ENCODE results near the gene STK17B. TPM values are rescaled to one million over a fixed set of nuclear protein-coding genes. Genes with fewer than 3 reads are reported as not detected.

STK17B gene
- polyA plus RNA-seq, 1 donor (not counting 4 experiments of a cell fraction or from before 2014, with no cell fraction given), result 11.0 TPM

DNA sequence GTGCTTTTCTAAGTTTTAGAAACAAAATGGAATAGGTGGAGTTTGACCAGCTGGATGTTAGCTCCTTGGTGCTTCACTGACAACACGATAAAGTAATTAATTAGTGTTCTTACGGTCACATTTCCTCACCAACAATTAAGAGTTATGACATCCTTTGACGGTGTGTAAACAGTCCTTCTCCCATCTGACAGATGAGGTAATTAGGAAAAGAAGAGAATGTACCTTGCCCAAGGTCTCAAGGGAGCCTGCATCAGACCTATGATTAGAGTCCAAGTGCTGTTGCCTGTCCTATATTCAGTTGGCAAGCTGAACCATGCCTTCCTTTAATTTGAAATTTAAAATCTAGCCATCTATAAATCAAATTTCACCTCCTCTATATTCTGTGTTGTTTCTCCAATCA is 48.3 kb upstream of the STK17B start:
- peak; percentile 29 for FAIRE-seq
- Histone ChIP-seq H3K9me1 (ENCODE audit: control insufficient read depth, extremely low read depth, insufficient read depth, low read length) (no peaks in the 10 kb centered on the region), H3K27ac (ENCODE audit: control insufficient read depth, insufficient read depth, low read length) (no peak overlapping the region), H3K4me3 (ENCODE audit: control insufficient read depth in 2 of 3, extremely low read depth in 1 of 3, insufficient read depth in 2 of 3, low read depth in 1 of 3, low read length in 3 of 3) (no peak overlapping the region), H3K4me2 (ENCODE audit: control insufficient read depth, extremely low read depth, insufficient read depth, low read depth, low read length) (no peak overlapping the region), H3K4me1 (ENCODE audit: control insufficient read depth, extremely low read depth, insufficient read depth, low read length) (peaks cover under 1% of the 10 kb centered on the region), H3K79me2 (ENCODE audit: control insufficient read depth, insufficient read depth, low read length) (no peaks in the 10 kb centered on the region), H2AFZ (ENCODE audit: control insufficient read depth, low read length) (no peak overlapping the region), H4K20me1 (ENCODE audit: control insufficient read depth, extremely low read depth, insufficient read depth, low read length) (no peaks in the 10 kb centered on the region), H3K9ac (ENCODE audit: control insufficient read depth, extremely low read depth, insufficient read depth, low read length) (no peak overlapping the region), H3K9me3 (ENCODE audit: control insufficient read depth, low read depth, low read length) (no peaks in the 10 kb centered on the region), H3K27me3 (ENCODE audit: control insufficient read depth, extremely low read depth, insufficient read depth, low read length) (no peaks in the 10 kb centered on the region), H3K36me3 (ENCODE audit: control insufficient read depth in 2 of 2, extremely low read depth in 1 of 2, insufficient read depth in 2 of 2, low read length in 2 of 2) (no peaks in the 10 kb centered on the region)
- DNase-seq (ENCODE audit: low read depth, low spot score), result no peak
- TF ChIP-seq, protein P1, sequence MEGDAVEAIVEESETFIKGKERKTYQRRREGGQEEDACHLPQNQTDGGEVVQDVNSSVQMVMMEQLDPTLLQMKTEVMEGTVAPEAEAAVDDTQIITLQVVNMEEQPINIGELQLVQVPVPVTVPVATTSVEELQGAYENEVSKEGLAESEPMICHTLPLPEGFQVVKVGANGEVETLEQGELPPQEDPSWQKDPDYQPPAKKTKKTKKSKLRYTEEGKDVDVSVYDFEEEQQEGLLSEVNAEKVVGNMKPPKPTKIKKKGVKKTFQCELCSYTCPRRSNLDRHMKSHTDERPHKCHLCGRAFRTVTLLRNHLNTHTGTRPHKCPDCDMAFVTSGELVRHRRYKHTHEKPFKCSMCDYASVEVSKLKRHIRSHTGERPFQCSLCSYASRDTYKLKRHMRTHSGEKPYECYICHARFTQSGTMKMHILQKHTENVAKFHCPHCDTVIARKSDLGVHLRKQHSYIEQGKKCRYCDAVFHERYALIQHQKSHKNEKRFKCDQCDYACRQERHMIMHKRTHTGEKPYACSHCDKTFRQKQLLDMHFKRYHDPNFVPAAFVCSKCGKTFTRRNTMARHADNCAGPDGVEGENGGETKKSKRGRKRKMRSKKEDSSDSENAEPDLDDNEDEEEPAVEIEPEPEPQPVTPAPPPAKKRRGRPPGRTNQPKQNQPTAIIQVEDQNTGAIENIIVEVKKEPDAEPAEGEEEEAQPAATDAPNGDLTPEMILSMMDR (optimal IDR thresholded peaks at IDR 0.05 in 1 of 3, IDR thresholded peaks at IDR 0.05 in 1 of 3, conservative IDR thresholded peaks at IDR 0.05 in 1 of 3; ENCODE audit: extremely low read depth in 1 of 3, insufficient read depth in 2 of 3, low read length in 3 of 3), result no peak
- no peak for TF ChIP-seq EZH2 (IDR thresholded peaks at IDR 0.05; ENCODE audit: low read length)
- dilution Hi-C loops (cut with MboI; ENCODE audit: extremely low pct_ligation_motif_present, low sequenced_read_pairs), result no loop called here

DNA sequence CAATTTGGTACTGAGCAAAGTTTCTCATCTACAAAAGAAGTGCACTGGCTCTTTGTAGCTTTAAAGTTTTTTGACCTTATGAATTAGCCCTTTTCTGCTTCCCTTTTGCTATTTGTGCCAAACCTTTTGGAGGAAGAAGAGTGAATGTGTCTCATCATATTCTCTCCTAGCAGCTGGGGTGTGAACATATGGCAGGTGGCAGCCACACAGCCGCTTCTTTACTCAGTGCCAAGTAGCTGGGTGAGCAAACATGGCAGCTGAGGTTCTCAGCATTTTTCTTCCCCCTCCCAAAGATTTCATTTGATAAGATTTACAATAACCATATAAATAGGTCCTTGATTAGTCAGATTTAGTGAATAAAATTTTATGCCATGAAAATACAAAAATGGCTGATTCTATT is 46.7 kb upstream of the STK17B start:
- no peak overlapping the region for H3K4me3 ChIP-seq (ENCODE audit: control insufficient read depth in 2 of 3, extremely low read depth in 1 of 3, insufficient read depth in 2 of 3, low read depth in 1 of 3, low read length in 3 of 3)
- FAIRE-seq (no peak), DNase-seq (ENCODE audit: low read depth, low spot score) (no peak)
- H3K4me2 ChIP-seq (ENCODE audit: control insufficient read depth, extremely low read depth, insufficient read depth, low read depth, low read length), result no peak overlapping the region
- H3K4me1 ChIP-seq (ENCODE audit: control insufficient read depth, extremely low read depth, insufficient read depth, low read length), result no peaks in the 10 kb centered on the region
- H3K27me3 ChIP-seq (ENCODE audit: control insufficient read depth, extremely low read depth, insufficient read depth, low read length), result no peaks in the 10 kb centered on the region
- no peak overlapping the region for H2AFZ ChIP-seq (ENCODE audit: control insufficient read depth, low read length)
- no peak overlapping the region for H3K27ac ChIP-seq (ENCODE audit: control insufficient read depth, insufficient read depth, low read length)
- H3K9me1 ChIP-seq (ENCODE audit: control insufficient read depth, extremely low read depth, insufficient read depth, low read length), result no peaks in the 10 kb centered on the region
- no peaks in the 10 kb centered on the region for H3K9me3 ChIP-seq (ENCODE audit: control insufficient read depth, low read depth, low read length)
- dilution Hi-C loops (cut with MboI; ENCODE audit: extremely low pct_ligation_motif_present, low sequenced_read_pairs), result no loop called here
- H3K9ac ChIP-seq (ENCODE audit: control insufficient read depth, extremely low read depth, insufficient read depth, low read length), result no peak overlapping the region
- H4K20me1 ChIP-seq (ENCODE audit: control insufficient read depth, extremely low read depth, insufficient read depth, low read length), result no peaks in the 10 kb centered on the region
- no peaks in the 10 kb centered on the region for H3K36me3 ChIP-seq (ENCODE audit: control insufficient read depth in 2 of 2, extremely low read depth in 1 of 2, insufficient read depth in 2 of 2, low read length in 2 of 2)
- TF ChIP-seq EZH2 (IDR thresholded peaks at IDR 0.05; ENCODE audit: low read length), result no peak
- TF ChIP-seq, protein P1 (optimal IDR thresholded peaks at IDR 0.05 in 1 of 3, IDR thresholded peaks at IDR 0.05 in 1 of 3, conservative IDR thresholded peaks at IDR 0.05 in 1 of 3; ENCODE audit: extremely low read depth in 1 of 3, insufficient read depth in 2 of 3, low read length in 3 of 3), result no peak
- no peaks in the 10 kb centered on the region for H3K79me2 ChIP-seq (ENCODE audit: control insufficient read depth, insufficient read depth, low read length)

Measured in keratinocyte (primary cell).